ENCODE measurements around the gene LHFPL3.
"Not testable (repeated sequence)": the region's sequence is repeated elsewhere in the genome, so short reads cannot be mapped to it uniquely, and the experiment has no call there.

LHFPL3 gene

DNA sequence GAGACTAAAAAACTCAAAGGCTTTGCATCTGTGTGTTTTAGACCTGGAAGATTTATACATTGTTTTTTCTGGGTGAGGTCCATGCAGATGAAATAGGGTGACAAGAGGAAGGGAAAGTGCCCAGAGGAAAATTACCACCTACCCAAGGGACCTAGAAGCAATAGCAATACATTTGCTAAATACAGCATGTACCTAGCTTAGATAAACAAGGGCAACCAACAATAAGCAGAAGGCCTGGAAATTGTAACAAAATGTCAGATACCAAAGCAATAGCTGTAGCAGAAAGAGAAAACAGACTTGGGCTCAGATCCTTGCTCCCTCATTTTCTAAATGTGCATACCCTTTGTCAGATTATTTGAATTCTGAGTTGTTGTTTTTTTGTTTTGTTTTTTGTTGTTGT is 367.2 kb downstream of the LHFPL3 start:
- no peak for TF ChIP-seq NFRKB (IDR thresholded peaks at IDR 0.05)
- no peak for TF ChIP-seq ARNT (IDR thresholded peaks at IDR 0.05)
- no peak for TF ChIP-seq CTBP1 (IDR thresholded peaks at IDR 0.05; ENCODE audit: borderline replicate concordance)
- no peak for TF ChIP-seq ELF4 (IDR thresholded peaks at IDR 0.05)
- no peak for TF ChIP-seq HDGF (IDR thresholded peaks at IDR 0.05; ENCODE audit: borderline replicate concordance)
- TF ChIP-seq SP1 (IDR thresholded peaks at IDR 0.05): no peak
- TF ChIP-seq, protein P1, sequence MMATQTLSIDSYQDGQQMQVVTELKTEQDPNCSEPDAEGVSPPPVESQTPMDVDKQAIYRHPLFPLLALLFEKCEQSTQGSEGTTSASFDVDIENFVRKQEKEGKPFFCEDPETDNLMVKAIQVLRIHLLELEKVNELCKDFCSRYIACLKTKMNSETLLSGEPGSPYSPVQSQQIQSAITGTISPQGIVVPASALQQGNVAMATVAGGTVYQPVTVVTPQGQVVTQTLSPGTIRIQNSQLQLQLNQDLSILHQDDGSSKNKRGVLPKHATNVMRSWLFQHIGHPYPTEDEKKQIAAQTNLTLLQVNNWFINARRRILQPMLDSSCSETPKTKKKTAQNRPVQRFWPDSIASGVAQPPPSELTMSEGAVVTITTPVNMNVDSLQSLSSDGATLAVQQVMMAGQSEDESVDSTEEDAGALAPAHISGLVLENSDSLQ (IDR thresholded peaks at IDR 0.05): no peak
- TF ChIP-seq L3MBTL2 (conservative IDR thresholded peaks at IDR 0.05): no peak
- TF ChIP-seq FOXM1 (IDR thresholded peaks at IDR 0.05; ENCODE audit: borderline replicate concordance): no peak
- no peak for TF ChIP-seq LEF1 (IDR thresholded peaks at IDR 0.05; ENCODE audit: borderline replicate concordance)
- no peak for TF ChIP-seq ZNF384 (IDR thresholded peaks at IDR 0.05)
- TF ChIP-seq FOXA1 (IDR thresholded peaks at IDR 0.05): no peak
- no peak for DNase-seq (ENCODE audit: extremely low spot score)
- ChIA-PET POLR2A (no interaction called here), CTCF (interaction anchor here (0.9 kb wide), 1 partner anchor 52 kb away, joined by 5 read pairs; no protein-coding TSS in a partner anchor)

DNA sequence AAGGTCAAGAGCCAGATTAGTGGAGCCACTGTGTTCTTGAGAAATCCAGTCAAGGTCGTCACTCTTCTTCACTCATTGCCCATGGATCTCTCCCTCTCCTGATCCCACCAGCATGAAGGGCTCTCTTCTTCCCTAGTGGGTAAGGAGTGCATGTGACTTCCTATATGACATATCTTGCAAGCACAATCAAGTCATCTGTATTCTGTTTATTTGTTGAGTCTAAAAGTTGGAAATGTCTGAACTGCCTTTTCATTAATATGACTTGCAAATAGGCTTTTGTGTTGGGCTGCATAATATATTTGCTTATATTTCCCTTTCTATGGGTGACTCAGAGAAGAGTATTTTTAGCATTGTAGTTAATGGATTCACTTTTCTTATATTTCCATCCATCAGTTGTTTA is 371.9 kb downstream of the LHFPL3 start:
- ChIA-PET POLR2A (no interaction called here), CTCF (no interaction called here)
- no peak for DNase-seq (ENCODE audit: extremely low spot score)
- TF ChIP-seq SP1 (IDR thresholded peaks at IDR 0.05) (no peak), L3MBTL2 (conservative IDR thresholded peaks at IDR 0.05) (no peak), FOXM1 (IDR thresholded peaks at IDR 0.05; ENCODE audit: borderline replicate concordance) (no peak), NFRKB (IDR thresholded peaks at IDR 0.05) (no peak), FOXA1 (IDR thresholded peaks at IDR 0.05) (no peak), HDGF (IDR thresholded peaks at IDR 0.05; ENCODE audit: borderline replicate concordance) (no peak), SUZ12 (IDR thresholded peaks at IDR 0.05) (no peak), TARDBP (IDR thresholded peaks at IDR 0.05) (no peak), FOXK2 (IDR thresholded peaks at IDR 0.05) (no peak)
- TF ChIP-seq, protein P1 (IDR thresholded peaks at IDR 0.05): no peak

DNA sequence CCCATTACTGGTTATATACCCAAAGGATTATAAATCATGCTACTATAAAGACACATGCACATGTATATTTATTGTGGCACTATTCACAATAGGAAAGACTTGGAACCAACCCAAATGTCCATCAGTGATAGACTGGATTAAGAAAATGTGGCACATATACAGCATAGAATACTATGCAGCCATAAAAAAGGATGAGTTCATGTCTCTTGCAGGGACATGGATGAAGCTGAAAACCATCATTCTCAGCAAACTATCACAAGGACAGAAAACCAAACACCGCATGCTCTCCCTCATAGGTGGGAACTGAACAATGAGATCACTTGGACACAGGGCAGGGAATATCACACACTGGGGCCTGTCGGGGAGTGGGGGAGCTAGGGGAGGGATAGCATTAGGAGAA is 392.6 kb downstream of the LHFPL3 start:
- CTCF ChIA-PET, POLR2A ChIA-PET: not testable (repeated sequence)

DNA sequence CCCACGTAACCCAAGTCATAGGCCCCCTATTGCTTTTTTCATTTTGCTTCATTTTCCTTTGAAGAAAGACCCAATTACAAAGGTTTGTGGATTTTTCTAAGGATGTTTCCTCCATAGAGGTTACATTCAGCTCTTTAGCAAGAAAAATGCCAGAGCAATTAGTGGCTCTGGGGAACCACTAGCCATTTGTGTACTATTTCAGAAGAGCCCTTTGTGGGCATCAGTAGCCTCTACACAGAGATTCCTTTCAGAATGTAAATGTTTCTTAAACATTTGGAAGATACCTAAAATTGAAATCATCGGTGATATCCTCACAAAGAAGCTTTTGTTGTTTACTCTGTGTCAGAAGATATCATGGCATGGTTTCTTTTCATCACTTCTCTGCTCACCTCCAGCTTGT is 394.6 kb downstream of the LHFPL3 start:
- ChIA-PET POLR2A (no interaction called here), CTCF (interaction anchor here (0.6 kb wide), 1 partner anchor 381 kb away, joined by 3 read pairs; no protein-coding TSS in a partner anchor)
- no peak for TF ChIP-seq LEF1 (IDR thresholded peaks at IDR 0.05; ENCODE audit: borderline replicate concordance)
- no peak for TF ChIP-seq ARNT (IDR thresholded peaks at IDR 0.05)
- no peak for TF ChIP-seq ELF4 (IDR thresholded peaks at IDR 0.05)
- no peak for TF ChIP-seq SP1 (IDR thresholded peaks at IDR 0.05)
- no peak for TF ChIP-seq FOXK2 (IDR thresholded peaks at IDR 0.05)
- TF ChIP-seq NFRKB (IDR thresholded peaks at IDR 0.05): no peak
- no peak for TF ChIP-seq CTBP1 (IDR thresholded peaks at IDR 0.05; ENCODE audit: borderline replicate concordance)
- no peak for TF ChIP-seq HDGF (IDR thresholded peaks at IDR 0.05; ENCODE audit: borderline replicate concordance)
- no peak for TF ChIP-seq TARDBP (IDR thresholded peaks at IDR 0.05)
- no peak for TF ChIP-seq L3MBTL2 (conservative IDR thresholded peaks at IDR 0.05)
- no peak for TF ChIP-seq ZNF384 (IDR thresholded peaks at IDR 0.05)
- TF ChIP-seq, protein P1 (IDR thresholded peaks at IDR 0.05): no peak
- no peak for TF ChIP-seq FOXM1 (IDR thresholded peaks at IDR 0.05; ENCODE audit: borderline replicate concordance)
- no peak for TF ChIP-seq BHLHE40 (IDR thresholded peaks at IDR 0.05; ENCODE audit: borderline replicate concordance)
- no peak for TF ChIP-seq SUZ12 (IDR thresholded peaks at IDR 0.05)
- no peak for TF ChIP-seq FOXA1 (IDR thresholded peaks at IDR 0.05)
- no peak for DNase-seq (ENCODE audit: extremely low spot score)

More for the DNA sequence above, 392.6 kb downstream of the LHFPL3 start:
- not testable (repeated sequence) for DNase-seq (ENCODE audit: extremely low spot score)

DNA sequence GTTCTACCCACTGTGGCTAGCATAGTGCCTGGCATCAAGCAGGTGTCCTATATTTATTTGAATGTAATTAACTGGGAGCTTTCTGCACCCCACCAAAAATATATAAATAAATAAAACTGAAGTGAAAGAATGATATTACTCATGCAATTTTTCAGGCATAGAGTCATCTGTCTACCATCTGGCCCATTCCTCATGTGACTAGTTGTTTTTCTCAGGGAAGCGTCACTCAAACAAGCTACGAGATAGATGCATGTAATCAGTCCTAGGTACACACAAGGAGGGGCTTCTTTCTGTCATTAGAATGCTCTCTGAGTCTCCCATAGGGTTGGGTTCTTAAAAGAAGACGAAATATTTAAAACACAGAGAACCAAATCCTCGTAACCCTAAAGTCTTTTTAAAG is 430.1 kb downstream of the LHFPL3 start:
- TF ChIP-seq NFRKB (IDR thresholded peaks at IDR 0.05) (no peak), HDGF (IDR thresholded peaks at IDR 0.05; ENCODE audit: borderline replicate concordance) (no peak), TARDBP (IDR thresholded peaks at IDR 0.05) (no peak), SUZ12 (IDR thresholded peaks at IDR 0.05) (no peak), ARNT (IDR thresholded peaks at IDR 0.05) (no peak), ELF4 (IDR thresholded peaks at IDR 0.05) (no peak), LEF1 (IDR thresholded peaks at IDR 0.05; ENCODE audit: borderline replicate concordance) (no peak), L3MBTL2 (conservative IDR thresholded peaks at IDR 0.05) (no peak), FOXM1 (IDR thresholded peaks at IDR 0.05; ENCODE audit: borderline replicate concordance) (no peak), BHLHE40 (IDR thresholded peaks at IDR 0.05; ENCODE audit: borderline replicate concordance) (no peak), CTBP1 (IDR thresholded peaks at IDR 0.05; ENCODE audit: borderline replicate concordance) (no peak), FOXA1 (IDR thresholded peaks at IDR 0.05) (no peak), FOXK2 (IDR thresholded peaks at IDR 0.05) (no peak), ZNF384 (IDR thresholded peaks at IDR 0.05) (no peak), SP1 (IDR thresholded peaks at IDR 0.05) (no peak)
- TF ChIP-seq, protein P1 (IDR thresholded peaks at IDR 0.05): no peak
- POLR2A ChIA-PET: no interaction called here
- CTCF ChIA-PET: no interaction called here
- no peak for DNase-seq (ENCODE audit: extremely low spot score)

DNA sequence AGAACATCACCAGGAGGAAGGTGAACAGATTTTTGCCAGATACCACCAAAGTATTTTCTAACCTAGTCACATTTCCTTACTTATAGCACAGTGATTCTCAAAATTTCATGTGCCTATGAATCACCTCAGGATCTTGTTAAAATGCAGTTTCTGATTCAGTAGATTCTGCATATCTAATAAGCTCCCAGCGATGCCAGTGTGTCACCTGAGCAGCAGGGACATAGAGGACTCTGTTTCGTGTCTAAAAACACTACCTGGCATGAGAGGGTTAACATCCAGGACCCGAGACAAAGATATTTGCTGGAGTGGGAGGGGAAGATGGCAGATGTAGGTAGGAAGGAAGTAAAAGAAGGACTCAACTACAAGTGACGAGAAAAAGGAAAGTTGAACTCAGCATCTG is 433.5 kb downstream of the LHFPL3 start:
- TF ChIP-seq FOXK2 (IDR thresholded peaks at IDR 0.05): no peak
- no peak for TF ChIP-seq ARNT (IDR thresholded peaks at IDR 0.05)
- TF ChIP-seq HDGF (IDR thresholded peaks at IDR 0.05; ENCODE audit: borderline replicate concordance): no peak
- no peak for TF ChIP-seq SP1 (IDR thresholded peaks at IDR 0.05)
- TF ChIP-seq, protein P1 (IDR thresholded peaks at IDR 0.05): no peak
- CTCF ChIA-PET: no interaction called here
- POLR2A ChIA-PET: no interaction called here
- no peak for DNase-seq (ENCODE audit: extremely low spot score)

Measured in HEK293T (cell line).